Right lobe of liver (tissue), 6 donors: Measurements from ENCODE around the gene GRK7. TPM values are rescaled to one million over a fixed set of nuclear protein-coding genes. Genes with fewer than 3 reads are reported as not detected.
A peak's percentile ranks its signal among the peaks of the same experiment; 100 is the strongest.

Source experiments
- ATAC-seq, 4 donors: fragments of 200-7000 bp; cut with Tn5 transposase; one replicate each; pipeline ENCODE4 v1.9.1; 2020; ENCODE audit warnings: mild to moderate bottlenecking in 4 of 4, moderate library complexity in 4 of 4
- DNase-seq, 3 donors: peaks; one replicate each; pipeline ENCODE4 v3.0.0-alpha.2; 2020
- H3K27ac ChIP-seq, 3 donors: fragments of 200-600 bp; one replicate each; pipeline ENCODE4 v1.8.0; 2022
- H3K27me3 ChIP-seq, 2 donors: fragments of 200-600 bp; one replicate each; pipeline ENCODE4 v1.8.0; 2022
- H3K36me3 ChIP-seq, 4 donors: fragments of 200-600 bp; sonication (generic) in 1 of 4; one replicate each; pipeline versions ENCODE4 v1.5.1 to v1.8.0; 2017 to 2022; ENCODE audit warnings: control low read depth in 1 of 4
- H3K4me1 ChIP-seq, 4 donors: fragments of 200-600 bp; sonication (generic) in 1 of 4; one replicate each; pipeline versions ENCODE4 v1.5.1 to v1.8.0; 2017 to 2022; ENCODE audit warnings: control low read depth in 1 of 4
- H3K4me3 ChIP-seq, 3 donors: fragments of 200-600 bp; one replicate each; pipeline ENCODE4 v1.8.0; 2022
- H3K9me3 ChIP-seq, 4 donors: fragments of 200-600 bp; sonication (generic) in 1 of 4; one replicate each; pipeline versions ENCODE4 v1.5.1 to v1.8.0; 2017 to 2022; ENCODE audit warnings: control low read depth in 1 of 4
- POLR2A ChIP-seq: fragments of 450-650 bp; IDR thresholded peaks from one replicate; pipeline ENCODE4 v1.6.1; 2017; ENCODE audit warnings: antibody characterized with exemption, mild to moderate bottlenecking
- WGBS: methylation state at CpG from one replicate; pipeline ENCODE4 v1.1.6; 2018; ENCODE audit warnings: low coverage, low lambda C conversion rate; ENCODE audit not compliant: insufficient coverage; ENCODE audit errors: missing lambda C conversion rate; 5-methylcytosine and 5-hydroxymethylcytosine counted together
- intact Hi-C, 2 donors: fragments of 100-400 bp; cut with DNase I; formaldehyde crosslinking; loops; one replicate each; pipeline versions ENCODE4 v1.11.2 to v1.14.1; 2022
- total RNA-seq, 6 experiments: library from RNA; depleted of rRNA in 2 of 6; stranded (reverse); fragments of >200 nt in 2 of 6; fragmentation: NEBNext Ultra II Directional in 3 of 6; extraction: Animal tissue kit (Norgen Biotek cat#: 25700) in 3 of 6; gene quantifications; one replicate each; pipeline versions ENCODE4 v1.1.0 to v1.2.4, GENCODE V29; 2016 to 2023
- TF ChIP-seq, protein P1 (sequence below), 4 donors: fragments of 200-600 bp in 3 of 4; fragments of 450-650 bp in 1 of 4; IDR thresholded peaks; one replicate each; pipeline versions ENCODE4 v1.5.1 to v1.8.0; 2016 to 2022; ENCODE audit warnings: antibody characterized with exemption in 4 of 4, mild to moderate bottlenecking in 2 of 4
- donor health status: DM: no; HTN: yes; CAD: no.
- donor health status: DM: no; HTN: no; CAD: no.
- donor health status: DM: no; HTN: no; CAD: no.
- donor health status: DM: no; HTN: yes; CAD: no.
- donor health status: DM: no; HTN: yes; CAD: no.

The GRK7 gene
- total RNA-seq, 6 experiments from 2014 or later: 0.06 TPM; not detected in 5

DNA sequence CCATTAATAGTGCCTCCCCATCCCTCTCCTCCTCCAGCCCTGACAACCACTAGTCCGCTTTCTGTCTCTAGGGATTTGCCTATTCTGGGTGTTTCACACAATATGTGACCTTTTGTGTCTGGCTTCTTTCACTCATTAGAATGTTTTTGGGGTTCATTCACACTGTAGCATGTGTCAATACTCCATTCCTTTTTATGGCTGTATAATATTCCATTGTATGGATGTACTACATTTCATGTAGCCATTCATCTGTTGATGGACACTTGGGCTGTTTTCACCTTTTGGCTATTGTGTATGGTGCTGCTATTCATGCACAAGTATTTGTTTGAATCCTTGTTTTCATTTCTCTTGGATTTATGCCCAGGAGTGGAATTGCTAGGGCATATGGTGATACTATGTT is 16.5 kb downstream of the GRK7 start:
- Histone ChIP-seq H3K27me3 (no peaks in the 10 kb centered on the region), H3K4me3 (no peak overlapping the region), H3K9me3 (no peaks in the 10 kb centered on the region), H3K36me3 (no peaks in the 10 kb centered on the region), H3K27ac (no peak overlapping the region), H3K4me1 (no peaks in the 10 kb centered on the region)
- 100% methylated on average over 1 of the region's 1 CpG for WGBS
- no peak for DNase-seq
- no peak for TF ChIP-seq POLR2A
- TF ChIP-seq, protein P1, sequence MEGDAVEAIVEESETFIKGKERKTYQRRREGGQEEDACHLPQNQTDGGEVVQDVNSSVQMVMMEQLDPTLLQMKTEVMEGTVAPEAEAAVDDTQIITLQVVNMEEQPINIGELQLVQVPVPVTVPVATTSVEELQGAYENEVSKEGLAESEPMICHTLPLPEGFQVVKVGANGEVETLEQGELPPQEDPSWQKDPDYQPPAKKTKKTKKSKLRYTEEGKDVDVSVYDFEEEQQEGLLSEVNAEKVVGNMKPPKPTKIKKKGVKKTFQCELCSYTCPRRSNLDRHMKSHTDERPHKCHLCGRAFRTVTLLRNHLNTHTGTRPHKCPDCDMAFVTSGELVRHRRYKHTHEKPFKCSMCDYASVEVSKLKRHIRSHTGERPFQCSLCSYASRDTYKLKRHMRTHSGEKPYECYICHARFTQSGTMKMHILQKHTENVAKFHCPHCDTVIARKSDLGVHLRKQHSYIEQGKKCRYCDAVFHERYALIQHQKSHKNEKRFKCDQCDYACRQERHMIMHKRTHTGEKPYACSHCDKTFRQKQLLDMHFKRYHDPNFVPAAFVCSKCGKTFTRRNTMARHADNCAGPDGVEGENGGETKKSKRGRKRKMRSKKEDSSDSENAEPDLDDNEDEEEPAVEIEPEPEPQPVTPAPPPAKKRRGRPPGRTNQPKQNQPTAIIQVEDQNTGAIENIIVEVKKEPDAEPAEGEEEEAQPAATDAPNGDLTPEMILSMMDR (IDR thresholded peaks at IDR 0.05): no peak
- intact Hi-C loops: no loop called here
- no peak for ATAC-seq

DNA sequence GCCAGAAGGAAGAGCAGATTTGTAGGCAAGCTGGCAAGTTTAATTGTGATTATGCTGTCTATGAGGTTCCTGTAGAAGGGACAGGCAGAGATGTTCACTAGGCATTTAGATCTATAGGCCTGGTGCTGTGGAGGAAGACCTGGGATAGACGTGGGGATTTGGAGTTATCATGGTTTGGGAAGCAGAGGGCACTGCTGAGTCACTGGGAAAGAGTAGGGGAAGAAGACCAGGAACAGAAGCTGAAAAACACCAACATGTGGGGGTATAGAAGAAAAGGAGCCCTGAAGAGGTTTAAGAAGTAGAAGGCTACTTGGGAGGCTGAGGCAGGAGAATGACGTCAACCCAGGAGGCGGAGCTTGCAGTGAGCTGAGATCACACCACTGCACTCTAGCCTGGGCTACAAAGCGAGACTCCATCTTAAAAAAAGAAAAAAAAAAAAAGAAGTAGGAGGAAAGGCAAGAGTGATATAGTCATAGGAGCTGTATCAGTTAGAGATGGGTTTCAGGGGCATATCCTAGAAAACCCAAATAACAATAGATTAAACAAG is 19.3 kb downstream of the GRK7 start:
- DNase-seq (no peak), ATAC-seq (no peak)
- Histone ChIP-seq H3K4me3 (no peak overlapping the region), H3K9me3 (no peaks in the 10 kb centered on the region), H3K27me3 (no peaks in the 10 kb centered on the region), H3K4me1 (no peaks in the 10 kb centered on the region), H3K36me3 (no peaks in the 10 kb centered on the region), H3K27ac (no peak overlapping the region)
- intact Hi-C loops: no loop called here
- WGBS: 51% methylated on average over 4 of the region's 4 CpGs
- TF ChIP-seq, protein P1 (IDR thresholded peaks at IDR 0.05): peak in 1 of 4 donors; percentile 4
- TF ChIP-seq POLR2A: no peak

DNA sequence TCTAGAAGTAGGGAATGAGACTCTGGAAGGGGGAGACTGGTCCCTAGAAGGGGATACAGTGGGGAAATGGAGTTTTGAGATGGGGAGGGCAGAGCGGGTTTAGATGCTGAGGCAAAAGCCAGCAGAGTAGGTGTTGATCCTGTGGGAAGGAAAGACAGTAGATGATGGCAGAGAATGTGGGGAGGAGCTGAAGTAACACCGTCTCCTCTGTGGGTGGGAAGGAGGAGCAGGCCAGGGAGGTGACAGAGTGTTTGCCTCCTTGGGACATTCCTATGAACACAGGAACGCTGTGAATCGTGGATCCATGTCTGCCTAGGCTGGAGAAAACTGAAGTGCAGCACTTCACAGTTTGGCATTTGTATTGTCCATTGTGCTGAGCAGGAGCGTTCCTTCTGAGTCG is 20.4 kb downstream of the GRK7 start:
- WGBS: 63% methylated on average over 2 of the region's 6 CpGs
- DNase-seq: no peak
- TF ChIP-seq, protein P1 (IDR thresholded peaks at IDR 0.05): no peak
- no peak for ATAC-seq
- intact Hi-C loops: no loop called here
- no peaks in the 10 kb centered on the region for H3K9me3 ChIP-seq
- no peak overlapping the region for H3K27ac ChIP-seq
- no peaks in the 10 kb centered on the region for H3K27me3 ChIP-seq
- H3K36me3 ChIP-seq: no peaks in the 10 kb centered on the region
- no peak overlapping the region for H3K4me3 ChIP-seq
- no peaks in the 10 kb centered on the region for H3K4me1 ChIP-seq

DNA sequence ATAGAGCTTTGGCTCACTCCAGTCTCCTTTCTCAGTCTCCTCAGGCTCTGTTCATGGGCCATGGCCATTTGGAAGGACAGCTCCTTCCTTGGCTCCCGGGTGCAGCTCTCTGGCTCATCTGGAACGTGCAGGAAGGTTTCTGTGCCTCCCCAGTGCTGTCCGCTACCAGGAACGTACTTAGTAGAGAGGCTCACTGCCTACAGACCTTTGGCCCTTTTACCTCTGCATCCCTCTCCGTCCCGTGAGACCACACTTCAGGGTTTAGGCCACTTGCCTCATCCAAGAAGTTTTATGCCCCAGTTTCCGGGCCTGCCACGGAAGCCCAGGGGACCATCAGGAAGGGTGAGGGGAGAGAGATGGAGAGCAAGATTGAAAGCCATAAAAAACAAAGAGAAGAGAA is 20.9 kb downstream of the GRK7 start:
- Histone ChIP-seq H3K4me1 (no peaks in the 10 kb centered on the region), H3K4me3 (no peak overlapping the region), H3K9me3 (no peaks in the 10 kb centered on the region), H3K27ac (no peak overlapping the region), H3K36me3 (no peaks in the 10 kb centered on the region), H3K27me3 (no peaks in the 10 kb centered on the region)
- ATAC-seq (no peak), DNase-seq (no peak)
- WGBS: 62% methylated on average over 4 of the region's 8 CpGs
- TF ChIP-seq, protein P1 (IDR thresholded peaks at IDR 0.05): no peak
- TF ChIP-seq POLR2A: no peak
- intact Hi-C loops: no loop called here

DNA sequence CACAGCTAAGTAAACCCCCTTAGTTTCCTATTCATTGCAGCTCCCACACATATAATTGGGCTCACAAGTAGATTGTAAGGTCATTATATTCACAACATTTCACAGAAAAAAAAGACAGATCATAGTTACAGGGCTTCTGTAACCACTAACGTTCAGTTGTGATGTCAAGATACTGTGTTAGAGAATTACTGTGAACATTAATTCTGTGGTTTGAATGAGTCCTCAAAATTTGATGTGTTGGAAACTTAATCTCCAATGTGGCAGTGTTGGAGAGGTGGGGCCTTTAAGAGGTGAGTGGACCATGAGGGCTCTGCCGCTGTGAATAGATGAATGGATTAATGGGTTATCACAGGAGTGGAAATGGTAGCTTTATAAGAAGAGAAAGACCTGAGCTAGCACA is 21.3 kb downstream of the GRK7 start:
- WGBS: 54% methylated on average over 2 of the region's 2 CpGs
- Histone ChIP-seq H3K27me3 (no peaks in the 10 kb centered on the region), H3K4me3 (no peak overlapping the region), H3K27ac (no peak overlapping the region), H3K9me3 (no peaks in the 10 kb centered on the region), H3K4me1 (no peaks in the 10 kb centered on the region), H3K36me3 (no peaks in the 10 kb centered on the region)
- DNase-seq: no peak
- no peak for ATAC-seq
- no peak for TF ChIP-seq POLR2A
- TF ChIP-seq, protein P1 (IDR thresholded peaks at IDR 0.05): no peak
- intact Hi-C loops: no loop called here
